Measurements from ENCODE around the gene EXOSC1.
"Not testable (repeated sequence)": the region's sequence is repeated elsewhere in the genome, so short reads cannot be mapped to it uniquely, and the experiment has no call there.

Gene EXOSC1

GRCh38 chr10:97407211-97407951 lies 38.4 kb downstream of the EXOSC1 start:
- peak; percentile 46 to 50 for DNase-seq

- not testable (repeated sequence) for DNase-seq
Observed at GRCh38 chr10:97406483-97406882, 39.3 kb downstream of the EXOSC1 start.

GRCh38 chr10:97406064-97406463 lies 39.7 kb downstream of the EXOSC1 start:
- no peak for DNase-seq

GRCh38 chr10:97404044-97404443 lies 41.8 kb downstream of the EXOSC1 start:
- DNase-seq: no peak

- no peak for DNase-seq
Observed at GRCh38 chr10:97401455-97401919, 44.3 kb downstream of the EXOSC1 start.

GRCh38 chr10:97400665-97401454 lies 44.9 kb downstream of the EXOSC1 start, which contains the start of gene RRP12:
RRP12 (minus strand) TSS chr10:97401340; CDS start chr10:97401231, 109 bp downstream.
- peak; percentile 71 to 76 for DNase-seq

- peak; percentile 41 to 45 for DNase-seq
Observed at GRCh38 chr10:97399843-97400545, 45.8 kb downstream of the EXOSC1 start.

GRCh38 chr10:97396056-97396455 lies 49.8 kb downstream of the EXOSC1 start:
- DNase-seq: no peak

- no peak for DNase-seq
Observed at GRCh38 chr10:97393034-97393573, 52.7 kb downstream of the EXOSC1 start.

GRCh38 chr10:97390091-97390490 lies 55.7 kb downstream of the EXOSC1 start:
- no peak for DNase-seq

- DNase-seq: no peak
Observed at GRCh38 chr10:97388152-97388551, 57.7 kb downstream of the EXOSC1 start.

All from activated CD4-positive, alpha-beta T cell treated with anti-CD3 and anti-CD28 coated beads, Interleukin-2, amount 50 U/mL, for 4 hours (primary cell).